ENCODE data around the gene ITGAD. TPM values are rescaled to one million over a fixed set of nuclear protein-coding genes. Genes with fewer than 3 reads are reported as not detected.
A peak's percentile ranks its signal among the peaks of the same experiment; 100 is the strongest.
"Not testable (repeated sequence)": the region's sequence is repeated elsewhere in the genome, so short reads cannot be mapped to it uniquely, and the experiment has no call there.

ITGAD gene
- total RNA-seq, 1 donor from 2014 or later, result 0.07 TPM

DNA sequence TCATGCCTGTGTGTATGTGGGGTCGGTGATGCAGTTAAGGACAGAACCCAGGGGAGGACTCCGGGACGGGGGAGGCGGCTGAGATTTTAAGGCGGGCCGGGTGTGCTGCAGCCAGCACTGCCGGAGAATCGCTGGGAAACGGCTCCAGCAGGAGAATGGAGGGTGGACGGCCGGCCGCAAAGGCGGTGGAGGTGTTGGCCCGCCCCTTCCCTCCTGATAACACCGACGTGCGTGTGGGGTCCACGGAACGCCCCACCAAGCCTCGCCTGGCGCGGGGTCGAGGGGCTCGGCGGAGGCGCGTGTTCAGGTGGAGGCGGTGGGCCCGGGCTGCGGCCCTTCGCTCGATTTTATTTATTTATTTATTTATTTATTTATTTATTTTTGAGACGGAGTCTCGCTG, 48.8 kb downstream of the ITGAD start:
- POLR2A ChIA-PET, result interaction anchor here (1.3 kb wide), 3 partner anchors 16 to 259 kb away, joined by 3 to 6 read pairs (median 4); no protein-coding TSS in a partner anchor
- H3K27me3 Mint-ChIP-seq, result peaks cover 2% of the 10 kb centered on the region
- H3K27ac Mint-ChIP-seq, result no peak overlapping the region
- H3K4me3 Mint-ChIP-seq, result peak overlapping the region; percentile 68
- TF ChIP-seq, protein P1, sequence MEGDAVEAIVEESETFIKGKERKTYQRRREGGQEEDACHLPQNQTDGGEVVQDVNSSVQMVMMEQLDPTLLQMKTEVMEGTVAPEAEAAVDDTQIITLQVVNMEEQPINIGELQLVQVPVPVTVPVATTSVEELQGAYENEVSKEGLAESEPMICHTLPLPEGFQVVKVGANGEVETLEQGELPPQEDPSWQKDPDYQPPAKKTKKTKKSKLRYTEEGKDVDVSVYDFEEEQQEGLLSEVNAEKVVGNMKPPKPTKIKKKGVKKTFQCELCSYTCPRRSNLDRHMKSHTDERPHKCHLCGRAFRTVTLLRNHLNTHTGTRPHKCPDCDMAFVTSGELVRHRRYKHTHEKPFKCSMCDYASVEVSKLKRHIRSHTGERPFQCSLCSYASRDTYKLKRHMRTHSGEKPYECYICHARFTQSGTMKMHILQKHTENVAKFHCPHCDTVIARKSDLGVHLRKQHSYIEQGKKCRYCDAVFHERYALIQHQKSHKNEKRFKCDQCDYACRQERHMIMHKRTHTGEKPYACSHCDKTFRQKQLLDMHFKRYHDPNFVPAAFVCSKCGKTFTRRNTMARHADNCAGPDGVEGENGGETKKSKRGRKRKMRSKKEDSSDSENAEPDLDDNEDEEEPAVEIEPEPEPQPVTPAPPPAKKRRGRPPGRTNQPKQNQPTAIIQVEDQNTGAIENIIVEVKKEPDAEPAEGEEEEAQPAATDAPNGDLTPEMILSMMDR (IDR thresholded peaks at IDR 0.05), result no peak
- no peaks in the 10 kb centered on the region for H3K9me3 Mint-ChIP-seq
- DNase-seq (no peak), ATAC-seq (ENCODE audit: low read depth) (no peak)
- H3K36me3 Mint-ChIP-seq (ENCODE audit: low read depth), result no peaks in the 10 kb centered on the region
- CTCF ChIA-PET, result interaction anchor here (0.8 to 5.1 kb wide), 5 partner anchors 12 to 458 kb away, joined by 3 to 27 read pairs (median 3); partner anchors contain the start of genes HSD3B7, ZNF646 and ZNF668
- H3K4me1 Mint-ChIP-seq, result peaks cover 22% of the 10 kb centered on the region
- intact Hi-C loops (cut with micrococcal nuclease), result loop anchor here (2.0 to 5.0 kb wide), 3 partner anchors 17 to 370 kb away; partner anchors contain the start of genes ARMC5, ZNF646 and ZNF668

DNA sequence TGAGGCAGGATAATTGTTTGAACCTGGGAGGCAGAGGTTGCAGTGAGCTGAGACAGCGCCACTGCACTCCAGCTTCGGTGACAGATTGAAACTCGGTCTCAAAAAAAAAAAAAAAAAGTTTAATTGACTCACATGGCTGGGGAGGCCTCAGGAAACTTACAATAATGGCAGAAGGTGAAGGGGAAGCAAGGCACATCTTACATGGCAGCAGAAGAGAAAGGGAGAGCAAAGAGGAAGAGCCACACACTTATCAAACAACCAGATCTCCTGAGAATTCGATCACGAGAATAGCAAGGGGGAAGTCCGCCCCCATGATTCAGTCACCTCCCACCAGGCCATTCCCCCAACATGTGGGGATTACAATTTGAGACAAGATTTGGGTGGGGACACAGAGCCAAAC, 52.8 kb downstream of the ITGAD start:
- DNase-seq; CTCF ChIA-PET; intact Hi-C loops (cut with micrococcal nuclease); ATAC-seq (ENCODE audit: low read depth); H3K4me1 Mint-ChIP-seq; H3K9me3 Mint-ChIP-seq; H3K4me3 Mint-ChIP-seq; H3K27ac Mint-ChIP-seq; H3K36me3 Mint-ChIP-seq (ENCODE audit: low read depth); H3K27me3 Mint-ChIP-seq: not testable (repeated sequence)
- POLR2A ChIA-PET, result interaction anchor here (0.7 to 1.6 kb wide), 3 partner anchors 12 to 266 kb away, joined by 3 to 7 read pairs (median 5); partner anchors contain the start of gene FUS

DNA sequence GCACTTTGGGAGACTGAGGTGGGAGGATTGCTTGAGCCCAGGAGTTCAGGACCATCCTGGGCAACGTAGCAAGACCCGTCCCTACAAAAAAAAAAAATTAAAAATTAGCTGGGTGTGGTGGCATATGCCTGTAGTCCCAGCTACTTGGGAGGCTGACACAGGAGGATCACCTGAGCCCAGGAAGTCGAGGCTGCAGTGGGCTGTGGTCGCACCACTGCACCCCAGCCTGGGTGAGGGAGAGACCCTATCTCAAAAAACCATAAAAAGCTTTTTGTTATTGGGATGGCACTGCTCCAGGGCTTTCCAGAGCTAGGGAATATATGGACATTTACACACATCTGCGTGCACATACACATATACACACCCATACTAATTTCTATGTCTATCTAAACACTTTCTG, 58.1 kb downstream of the ITGAD start:
- Mint-ChIP-seq H3K9me3 (no peaks in the 10 kb centered on the region), H3K27ac (no peak overlapping the region), H3K27me3 (no peaks in the 10 kb centered on the region), H3K4me1 (peaks cover 23% of the 10 kb centered on the region), H3K4me3 (no peak overlapping the region), H3K36me3 (ENCODE audit: low read depth) (peaks cover 4% of the 10 kb centered on the region)
- ChIA-PET POLR2A (no interaction called here), CTCF (no interaction called here)
- DNase-seq (no peak), ATAC-seq (ENCODE audit: low read depth) (no peak)
- TF ChIP-seq, protein P1 (IDR thresholded peaks at IDR 0.05), result no peak
- intact Hi-C loops (cut with micrococcal nuclease), result no loop called here

DNA sequence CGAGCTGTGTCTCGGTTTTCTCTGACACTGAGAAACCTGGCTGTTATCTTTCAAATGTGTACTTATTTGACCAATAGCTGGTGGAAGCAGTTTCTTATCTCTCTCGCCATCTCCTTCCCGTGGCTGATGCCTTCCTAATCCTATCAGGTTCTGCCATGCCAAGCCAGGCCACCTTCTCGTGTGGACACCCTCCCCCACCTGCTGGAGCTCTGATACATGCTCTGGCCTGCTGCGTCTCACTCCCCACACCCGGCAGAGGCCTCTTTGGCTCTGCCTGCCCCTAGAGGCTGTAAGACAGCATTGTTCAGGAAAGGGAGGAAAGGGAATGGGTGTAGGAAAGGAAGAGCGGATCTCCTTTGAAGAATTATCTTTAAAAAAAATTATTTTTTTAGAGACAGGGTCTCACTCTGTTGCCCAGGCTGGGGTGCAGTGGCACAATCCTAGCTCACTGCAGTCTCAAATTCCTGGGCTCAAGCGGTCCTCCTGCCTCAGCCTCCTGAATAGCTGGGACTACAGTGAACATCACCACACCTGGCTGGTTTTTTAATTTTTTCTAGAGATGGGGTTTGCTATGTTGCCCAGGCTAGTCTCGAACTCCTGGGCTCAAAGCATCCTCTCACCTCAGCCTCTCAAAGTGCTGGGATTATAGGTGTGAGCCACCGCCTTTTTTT, 58.7 kb downstream of the ITGAD start:
- no peaks in the 10 kb centered on the region for H3K27me3 Mint-ChIP-seq
- POLR2A ChIA-PET, result interaction anchor here (0.7 to 1.0 kb wide), 2 partner anchors 11 to 251 kb away, joined by 3 to 4 read pairs; no protein-coding TSS in a partner anchor
- H3K4me1 Mint-ChIP-seq, result peaks cover 28% of the 10 kb centered on the region
- H3K9me3 Mint-ChIP-seq, result no peaks in the 10 kb centered on the region
- no peak for ATAC-seq (ENCODE audit: low read depth)
- no peak overlapping the region for H3K27ac Mint-ChIP-seq
- TF ChIP-seq, protein P1 (IDR thresholded peaks at IDR 0.05), result no peak
- DNase-seq, result no peak
- CTCF ChIA-PET, result interaction anchor here (1.0 kb wide), 1 partner anchor 9 kb away, joined by 3 read pairs; no protein-coding TSS in a partner anchor
- peaks cover 5% of the 10 kb centered on the region for H3K36me3 Mint-ChIP-seq (ENCODE audit: low read depth)
- H3K4me3 Mint-ChIP-seq, result no peak overlapping the region
- intact Hi-C loops (cut with micrococcal nuclease), result no loop called here

DNA sequence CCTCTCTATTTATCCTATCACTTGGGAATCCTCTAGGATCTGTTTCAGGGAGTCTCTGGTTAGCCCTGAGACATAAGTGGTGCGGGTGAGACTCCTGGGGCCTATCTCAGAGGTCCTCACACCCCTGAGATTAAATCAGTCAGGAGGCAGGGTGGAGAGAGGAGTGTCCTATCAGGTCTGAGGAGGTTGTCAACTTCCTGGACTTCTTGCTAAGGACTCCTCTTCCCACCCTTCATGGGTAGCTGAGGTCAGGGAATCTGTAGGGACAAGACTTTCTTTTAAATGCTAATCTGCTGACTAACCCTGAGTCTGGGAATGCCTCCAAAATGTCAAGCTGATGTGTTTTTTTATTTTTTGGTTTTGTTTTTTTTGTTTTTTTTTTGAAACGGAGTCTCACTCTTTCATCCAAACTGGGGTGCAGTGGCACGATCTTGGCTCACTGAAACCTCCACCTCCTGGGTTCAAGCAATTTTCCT, 59.5 kb downstream of the ITGAD start:
- TF ChIP-seq, protein P1 (IDR thresholded peaks at IDR 0.05), result no peak
- Mint-ChIP-seq H3K27ac (no peak overlapping the region), H3K27me3 (no peaks in the 10 kb centered on the region), H3K4me1 (peaks cover 37% of the 10 kb centered on the region), H3K9me3 (no peaks in the 10 kb centered on the region), H3K4me3 (no peak overlapping the region), H3K36me3 (ENCODE audit: low read depth) (peaks cover 5% of the 10 kb centered on the region)
- ChIA-PET CTCF (interaction anchor here (1.0 kb wide), 1 partner anchor 8 kb away, joined by 3 read pairs; no protein-coding TSS in a partner anchor), POLR2A (interaction anchor here (0.7 kb wide), 1 partner anchor 252 kb away, joined by 4 read pairs; no protein-coding TSS in a partner anchor)
- intact Hi-C loops (cut with micrococcal nuclease), result no loop called here
- DNase-seq, result no peak
- ATAC-seq (ENCODE audit: low read depth), result no peak

Data from activated B cell treated with CpG ODN at 0.5 μM for 24 hours (primary cell).